ENCODE measurements around the gene IRS4. TPM values are rescaled to one million over a fixed set of nuclear protein-coding genes. Genes with fewer than 3 reads are reported as not detected.
A peak's percentile ranks its signal among the peaks of the same experiment; 100 is the strongest.

IRS4 gene
- total RNA-seq, 1 experiment from 2014 or later = not detected

DNA sequence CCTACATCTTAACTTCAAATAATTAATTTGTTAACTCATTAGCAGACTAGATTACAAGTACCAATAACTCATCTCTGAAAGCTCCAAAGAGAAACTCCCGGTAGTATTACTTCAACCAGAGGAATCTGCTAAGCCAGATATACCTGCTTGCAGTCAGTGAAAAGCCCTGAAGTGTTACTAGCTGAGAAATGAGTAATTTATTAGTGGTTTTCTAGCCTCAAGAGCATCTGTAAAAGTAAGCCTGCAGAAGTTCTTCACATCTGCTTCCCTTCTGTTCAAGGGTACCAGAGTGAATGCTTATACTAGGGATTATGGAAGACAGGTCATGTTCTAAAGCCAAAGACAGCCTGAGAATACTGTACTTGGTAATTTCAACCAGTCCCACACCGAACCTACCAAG, 34.7 kb downstream of the IRS4 start:
- Histone ChIP-seq H3K36me3 (ENCODE audit: control insufficient read depth, insufficient read depth, low read length) (no peaks in the 10 kb centered on the region), H3K9me3 (no peaks in the 10 kb centered on the region), H3K4me1 (no peaks in the 10 kb centered on the region), H3K4me3 (ENCODE audit: low read depth, low read length) (no peak overlapping the region), H3K27me3 (replicated peaks; ENCODE audit: control insufficient read depth, insufficient read depth, low read length) (no peaks in the 10 kb centered on the region)
- Mint-ChIP-seq H3K36me3 (ENCODE audit: insufficient read depth, unreplicated experiment) (no peaks in the 10 kb centered on the region), H3K4me3 (ENCODE audit: unreplicated experiment) (no peak overlapping the region), H3K27me3 (ENCODE audit: insufficient read depth, unreplicated experiment) (no peaks in the 10 kb centered on the region), H3K4me1 (ENCODE audit: low read depth, unreplicated experiment) (no peaks in the 10 kb centered on the region), H3K27ac (ENCODE audit: unreplicated experiment) (no peak overlapping the region), H3K9me3 (ENCODE audit: unreplicated experiment) (no peaks in the 10 kb centered on the region)
- ChIA-PET CTCF (no interaction called here), POLR2A (no interaction called here)
- no peak for DNase-seq
- intact Hi-C loops (cut with micrococcal nuclease; ENCODE audit: unreplicated experiment) = no loop called here
- BruUV-seq (replicated peaks) = no TSS peak
- TF ChIP-seq, protein P1, sequence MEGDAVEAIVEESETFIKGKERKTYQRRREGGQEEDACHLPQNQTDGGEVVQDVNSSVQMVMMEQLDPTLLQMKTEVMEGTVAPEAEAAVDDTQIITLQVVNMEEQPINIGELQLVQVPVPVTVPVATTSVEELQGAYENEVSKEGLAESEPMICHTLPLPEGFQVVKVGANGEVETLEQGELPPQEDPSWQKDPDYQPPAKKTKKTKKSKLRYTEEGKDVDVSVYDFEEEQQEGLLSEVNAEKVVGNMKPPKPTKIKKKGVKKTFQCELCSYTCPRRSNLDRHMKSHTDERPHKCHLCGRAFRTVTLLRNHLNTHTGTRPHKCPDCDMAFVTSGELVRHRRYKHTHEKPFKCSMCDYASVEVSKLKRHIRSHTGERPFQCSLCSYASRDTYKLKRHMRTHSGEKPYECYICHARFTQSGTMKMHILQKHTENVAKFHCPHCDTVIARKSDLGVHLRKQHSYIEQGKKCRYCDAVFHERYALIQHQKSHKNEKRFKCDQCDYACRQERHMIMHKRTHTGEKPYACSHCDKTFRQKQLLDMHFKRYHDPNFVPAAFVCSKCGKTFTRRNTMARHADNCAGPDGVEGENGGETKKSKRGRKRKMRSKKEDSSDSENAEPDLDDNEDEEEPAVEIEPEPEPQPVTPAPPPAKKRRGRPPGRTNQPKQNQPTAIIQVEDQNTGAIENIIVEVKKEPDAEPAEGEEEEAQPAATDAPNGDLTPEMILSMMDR (IDR thresholded peaks at IDR 0.05; ENCODE audit: insufficient read depth in 1 of 2, low read depth in 1 of 2, low read length in 1 of 2, severe bottlenecking in 1 of 2, unreplicated experiment in 1 of 2) = no peak

DNA sequence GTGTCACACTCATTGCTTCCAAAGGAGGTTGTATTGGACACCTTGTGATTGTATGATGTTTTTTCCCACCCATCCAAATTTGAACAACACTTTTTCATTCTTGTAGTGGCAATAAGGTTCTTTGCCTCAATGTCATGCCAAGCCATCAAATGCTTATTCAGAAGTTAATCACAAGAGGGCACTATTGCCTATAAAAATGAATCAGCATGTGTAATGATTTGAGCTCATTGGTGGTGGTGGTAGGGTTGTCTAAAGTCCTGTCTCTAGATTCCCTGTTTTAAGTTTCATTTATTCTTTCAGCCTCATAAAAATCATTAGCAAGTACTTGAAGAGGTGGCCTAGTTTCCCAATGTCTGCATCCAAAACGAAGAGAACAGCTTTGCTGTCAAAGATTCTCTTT, 37.0 kb downstream of the IRS4 start:
- no peaks in the 10 kb centered on the region for H3K4me1 ChIP-seq
- no peaks in the 10 kb centered on the region for H3K36me3 ChIP-seq (ENCODE audit: control insufficient read depth, insufficient read depth, low read length)
- H3K27me3 Mint-ChIP-seq (ENCODE audit: insufficient read depth, unreplicated experiment) = no peaks in the 10 kb centered on the region
- no peaks in the 10 kb centered on the region for H3K9me3 Mint-ChIP-seq (ENCODE audit: unreplicated experiment)
- H3K4me3 ChIP-seq (ENCODE audit: low read depth, low read length) = no peak overlapping the region
- H3K36me3 Mint-ChIP-seq (ENCODE audit: insufficient read depth, unreplicated experiment) = no peaks in the 10 kb centered on the region
- peak in 1 of 2 experiments; percentile 7 for DNase-seq
- no peak overlapping the region for H3K4me3 Mint-ChIP-seq (ENCODE audit: unreplicated experiment)
- no peak overlapping the region for H3K27ac Mint-ChIP-seq (ENCODE audit: unreplicated experiment)
- intact Hi-C loops (cut with micrococcal nuclease; ENCODE audit: unreplicated experiment) = loop anchor here (1.0 kb wide), 2 partner anchors 113 to 685 kb away; no protein-coding TSS in a partner anchor
- H3K4me1 Mint-ChIP-seq (ENCODE audit: low read depth, unreplicated experiment) = no peaks in the 10 kb centered on the region
- POLR2A ChIA-PET = no interaction called here
- CTCF ChIA-PET = interaction anchor here (1.3 to 1.6 kb wide), 3 partner anchors 13 to 686 kb away, joined by 3 to 21 read pairs (median 4); no protein-coding TSS in a partner anchor
- no TSS peak for BruUV-seq (replicated peaks)
- no peaks in the 10 kb centered on the region for H3K9me3 ChIP-seq
- no peaks in the 10 kb centered on the region for H3K27me3 ChIP-seq (replicated peaks; ENCODE audit: control insufficient read depth, insufficient read depth, low read length)
- TF ChIP-seq, protein P1 (IDR thresholded peaks at IDR 0.05; ENCODE audit: insufficient read depth in 1 of 2, low read depth in 1 of 2, low read length in 1 of 2, severe bottlenecking in 1 of 2, unreplicated experiment in 1 of 2) = no peak

DNA sequence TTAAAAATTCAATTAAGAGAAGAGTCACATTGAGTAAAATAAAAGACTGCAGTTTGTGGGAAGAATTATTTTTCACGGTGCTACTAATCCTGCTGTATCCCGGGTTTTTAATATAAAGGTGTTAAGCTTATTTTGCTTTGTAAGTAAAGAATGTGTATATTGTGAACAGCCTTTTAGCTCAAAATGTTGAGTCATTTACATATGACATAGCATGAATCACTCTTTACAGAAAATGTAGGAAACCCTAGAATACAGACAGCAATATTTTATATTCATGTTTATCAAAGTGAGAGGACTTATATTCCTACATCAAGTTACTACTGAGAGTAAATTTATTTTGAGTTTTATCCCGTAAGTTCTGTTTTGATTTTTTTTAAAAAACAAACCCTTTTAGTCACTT, 39.7 kb downstream of the IRS4 start:
- Histone ChIP-seq H3K9me3 (no peaks in the 10 kb centered on the region), H3K36me3 (ENCODE audit: control insufficient read depth, insufficient read depth, low read length) (no peaks in the 10 kb centered on the region), H3K4me3 (ENCODE audit: low read depth, low read length) (no peak overlapping the region), H3K27me3 (replicated peaks; ENCODE audit: control insufficient read depth, insufficient read depth, low read length) (no peaks in the 10 kb centered on the region), H3K4me1 (no peaks in the 10 kb centered on the region)
- intact Hi-C loops (cut with micrococcal nuclease; ENCODE audit: unreplicated experiment) = no loop called here
- DNase-seq = no peak
- ChIA-PET CTCF (no interaction called here), POLR2A (no interaction called here)
- H3K27me3 Mint-ChIP-seq (ENCODE audit: insufficient read depth, unreplicated experiment) = no peaks in the 10 kb centered on the region
- H3K36me3 Mint-ChIP-seq (ENCODE audit: insufficient read depth, unreplicated experiment) = peaks cover 6% of the 10 kb centered on the region
- H3K4me3 Mint-ChIP-seq (ENCODE audit: unreplicated experiment) = no peak overlapping the region
- BruUV-seq (replicated peaks) = TSS peak; percentile 71
- no peaks in the 10 kb centered on the region for H3K4me1 Mint-ChIP-seq (ENCODE audit: low read depth, unreplicated experiment)
- TF ChIP-seq, protein P1 (IDR thresholded peaks at IDR 0.05; ENCODE audit: insufficient read depth in 1 of 2, low read depth in 1 of 2, low read length in 1 of 2, severe bottlenecking in 1 of 2, unreplicated experiment in 1 of 2) = no peak
- H3K9me3 Mint-ChIP-seq (ENCODE audit: unreplicated experiment) = no peaks in the 10 kb centered on the region
- no peak overlapping the region for H3K27ac Mint-ChIP-seq (ENCODE audit: unreplicated experiment)
